ENCODE measurements around the gene BTBD9. TPM values are rescaled to one million over a fixed set of nuclear protein-coding genes. Genes with fewer than 3 reads are reported as not detected.

Gene BTBD9
- total RNA-seq, 1 experiment from 2014 or later, result 4.3 TPM

- no peak for TF ChIP-seq EZH2phosphoT487 (IDR thresholded peaks at IDR 0.05; ENCODE audit: borderline replicate concordance, low read length)
- no peak for TF ChIP-seq EZH2 (IDR thresholded peaks at IDR 0.05; ENCODE audit: low read length, unreplicated experiment)
- TF ChIP-seq, protein P1, sequence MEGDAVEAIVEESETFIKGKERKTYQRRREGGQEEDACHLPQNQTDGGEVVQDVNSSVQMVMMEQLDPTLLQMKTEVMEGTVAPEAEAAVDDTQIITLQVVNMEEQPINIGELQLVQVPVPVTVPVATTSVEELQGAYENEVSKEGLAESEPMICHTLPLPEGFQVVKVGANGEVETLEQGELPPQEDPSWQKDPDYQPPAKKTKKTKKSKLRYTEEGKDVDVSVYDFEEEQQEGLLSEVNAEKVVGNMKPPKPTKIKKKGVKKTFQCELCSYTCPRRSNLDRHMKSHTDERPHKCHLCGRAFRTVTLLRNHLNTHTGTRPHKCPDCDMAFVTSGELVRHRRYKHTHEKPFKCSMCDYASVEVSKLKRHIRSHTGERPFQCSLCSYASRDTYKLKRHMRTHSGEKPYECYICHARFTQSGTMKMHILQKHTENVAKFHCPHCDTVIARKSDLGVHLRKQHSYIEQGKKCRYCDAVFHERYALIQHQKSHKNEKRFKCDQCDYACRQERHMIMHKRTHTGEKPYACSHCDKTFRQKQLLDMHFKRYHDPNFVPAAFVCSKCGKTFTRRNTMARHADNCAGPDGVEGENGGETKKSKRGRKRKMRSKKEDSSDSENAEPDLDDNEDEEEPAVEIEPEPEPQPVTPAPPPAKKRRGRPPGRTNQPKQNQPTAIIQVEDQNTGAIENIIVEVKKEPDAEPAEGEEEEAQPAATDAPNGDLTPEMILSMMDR (conservative IDR thresholded peaks at IDR 0.05; ENCODE audit: low read depth, low read length), result no peak
- Histone ChIP-seq H3K27me3 (ENCODE audit: low read length) (no peaks in the 10 kb centered on the region), H4K20me1 (ENCODE audit: low read length) (no peaks in the 10 kb centered on the region), H3K36me3 (ENCODE audit: low read depth, low read length) (peaks cover 5% of the 10 kb centered on the region; the same call in 1 of the 2 replicates), H3K4me2 (ENCODE audit: low read length) (peak overlapping the region; percentile 68), H3K4me1 (ENCODE audit: insufficient read depth, low read length) (peaks cover 14% of the 10 kb centered on the region), H2AFZ (ENCODE audit: low read length) (peak overlapping the region; percentile 46; the same call in 1 of the 2 replicates), H3K27ac (ENCODE audit: low read length) (peak overlapping the region; percentile 84), H3K9me3 (ENCODE audit: low read length) (peaks cover 6% of the 10 kb centered on the region; the same call in 1 of the 2 replicates), H3K9me2 (replicated peaks; ENCODE audit: low read length) (no peaks in the 10 kb centered on the region), H3F3A (ENCODE audit: low read length, unreplicated experiment) (no peaks in the 10 kb centered on the region), H3K79me2 (ENCODE audit: low read length) (no peaks in the 10 kb centered on the region), H3K9ac (ENCODE audit: low read length) (peak overlapping the region; percentile 29; the same call in 1 of the 2 replicates), H3K4me3 (ENCODE audit: low read length) (peak overlapping the region; percentile 12)
- intact Hi-C loops (cut with micrococcal nuclease), result loop anchor here (1.0 to 10.0 kb wide), 2 partner anchors 11 to 194 kb away; no protein-coding TSS in a partner anchor
- ATAC-seq (peak; percentile 99), DNase-seq (peak; percentile 95)
- no TSS peak for BruUV-seq (replicated peaks)
- ChIA-PET CTCF (interaction anchor here (0.6 kb wide), 1 partner anchor 471 kb away, joined by 5 read pairs; no protein-coding TSS in a partner anchor), POLR2A (ENCODE audit: unreplicated experiment) (no interaction called here)
Observed at GRCh38 chr6:38248500-38249234, 391.1 kb downstream of the BTBD9 start.

- CTCF ChIA-PET, result no interaction called here
- intact Hi-C loops (cut with micrococcal nuclease), result loop anchor here (10.0 kb wide), 1 partner anchor 190 kb away; no protein-coding TSS in a partner anchor
- H3K27ac ChIP-seq (ENCODE audit: low read length), result no peak overlapping the region
- no TSS peak for BruUV-seq (replicated peaks)
- H4K20me1 ChIP-seq (ENCODE audit: low read length), result no peaks in the 10 kb centered on the region
- no peaks in the 10 kb centered on the region for H3K27me3 ChIP-seq (ENCODE audit: low read length)
- peaks cover 30% of the 10 kb centered on the region for H3K4me1 ChIP-seq (ENCODE audit: insufficient read depth, low read length)
- no peak for TF ChIP-seq EZH2 (IDR thresholded peaks at IDR 0.05; ENCODE audit: low read length, unreplicated experiment)
- TF ChIP-seq, protein P1 (conservative IDR thresholded peaks at IDR 0.05; ENCODE audit: low read depth, low read length), result no peak
- no peak for TF ChIP-seq EZH2phosphoT487 (IDR thresholded peaks at IDR 0.05; ENCODE audit: borderline replicate concordance, low read length)
- H3F3A ChIP-seq (ENCODE audit: low read length, unreplicated experiment), result no peaks in the 10 kb centered on the region
- H3K9me3 ChIP-seq (ENCODE audit: low read length), result peaks cover 6% of the 10 kb centered on the region; the same call in 1 of the 2 replicates
- H3K4me3 ChIP-seq (ENCODE audit: low read length), result no peak overlapping the region
- no peak overlapping the region for H2AFZ ChIP-seq (ENCODE audit: low read length)
- POLR2A ChIA-PET (ENCODE audit: unreplicated experiment), result no interaction called here
- peaks cover 5% of the 10 kb centered on the region; the same call in 1 of the 2 replicates for H3K36me3 ChIP-seq (ENCODE audit: low read depth, low read length)
- no peaks in the 10 kb centered on the region for H3K9me2 ChIP-seq (replicated peaks; ENCODE audit: low read length)
- ATAC-seq (no peak), DNase-seq (no peak)
- no peak overlapping the region for H3K9ac ChIP-seq (ENCODE audit: low read length)
- H3K4me2 ChIP-seq (ENCODE audit: low read length), result no peak overlapping the region
- H3K79me2 ChIP-seq (ENCODE audit: low read length), result no peaks in the 10 kb centered on the region
Observed at GRCh38 chr6:38245295-38245694, 394.4 kb downstream of the BTBD9 start.

GRCh38 chr6:38244869-38245268, 394.9 kb downstream of the BTBD9 start:
- BruUV-seq (replicated peaks), result no TSS peak
- Histone ChIP-seq H3K9ac (ENCODE audit: low read length) (no peak overlapping the region), H4K20me1 (ENCODE audit: low read length) (no peaks in the 10 kb centered on the region), H3F3A (ENCODE audit: low read length, unreplicated experiment) (no peaks in the 10 kb centered on the region), H3K27me3 (ENCODE audit: low read length) (no peaks in the 10 kb centered on the region), H2AFZ (ENCODE audit: low read length) (no peak overlapping the region), H3K9me3 (ENCODE audit: low read length) (peaks cover 6% of the 10 kb centered on the region; the same call in 1 of the 2 replicates), H3K36me3 (ENCODE audit: low read depth, low read length) (peaks cover 5% of the 10 kb centered on the region; the same call in 1 of the 2 replicates), H3K4me1 (ENCODE audit: insufficient read depth, low read length) (peaks cover 34% of the 10 kb centered on the region), H3K79me2 (ENCODE audit: low read length) (no peaks in the 10 kb centered on the region), H3K27ac (ENCODE audit: low read length) (no peak overlapping the region), H3K4me3 (ENCODE audit: low read length) (no peak overlapping the region), H3K9me2 (replicated peaks; ENCODE audit: low read length) (no peaks in the 10 kb centered on the region), H3K4me2 (ENCODE audit: low read length) (no peak overlapping the region)
- POLR2A ChIA-PET (ENCODE audit: unreplicated experiment), result no interaction called here
- CTCF ChIA-PET, result no interaction called here
- TF ChIP-seq, protein P1 (conservative IDR thresholded peaks at IDR 0.05; ENCODE audit: low read depth, low read length), result no peak
- TF ChIP-seq EZH2phosphoT487 (IDR thresholded peaks at IDR 0.05; ENCODE audit: borderline replicate concordance, low read length) (no peak), EZH2 (IDR thresholded peaks at IDR 0.05; ENCODE audit: low read length, unreplicated experiment) (no peak)
- ATAC-seq, result no peak
- intact Hi-C loops (cut with micrococcal nuclease), result loop anchor here (10.0 kb wide), 1 partner anchor 190 kb away; no protein-coding TSS in a partner anchor
- DNase-seq, result no peak

Measured in PC-3 (cell line).